ENCODE results near the gene CTSW.

DNA sequence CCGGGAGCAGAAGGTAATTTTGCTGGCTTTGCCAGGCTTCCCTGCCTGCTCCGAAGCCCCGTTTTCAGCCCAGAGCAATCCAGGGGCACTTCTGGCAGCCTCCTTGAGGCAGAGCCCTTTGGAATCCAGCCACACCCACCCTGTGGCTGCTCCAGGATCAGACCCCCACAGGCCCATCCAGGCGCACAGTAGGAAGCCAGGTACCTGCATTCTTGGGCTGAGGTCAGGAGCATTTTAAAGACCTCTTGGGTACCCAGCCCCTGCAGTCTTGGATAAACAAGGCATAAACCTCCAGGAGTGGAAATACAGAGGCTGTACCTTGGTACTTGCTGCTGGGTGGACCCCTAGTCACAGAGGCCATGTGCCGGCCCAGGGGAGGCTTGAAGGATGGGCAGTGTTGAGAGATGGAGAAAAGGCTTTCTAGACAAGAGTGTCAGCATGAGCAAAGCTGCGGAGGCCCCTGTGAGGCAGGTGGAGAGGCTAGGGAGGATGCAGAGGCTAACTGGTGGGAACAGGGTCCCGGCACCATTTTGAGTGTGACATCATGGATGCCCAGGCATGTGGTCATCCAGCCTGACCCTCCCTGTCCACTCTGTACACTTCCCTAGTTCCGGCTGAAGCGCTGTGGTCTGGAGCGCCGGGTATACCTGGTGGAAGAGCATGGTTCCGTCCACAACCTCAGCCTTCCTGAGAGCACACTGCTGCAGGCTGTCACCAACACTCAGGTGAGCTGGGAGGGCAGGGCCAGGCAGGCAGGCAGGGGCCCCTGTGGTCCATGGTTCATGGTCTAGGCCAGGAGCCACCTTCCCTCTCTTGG lies 15.5 kb upstream of the CTSW start:
- TF ChIP-seq, protein P1, sequence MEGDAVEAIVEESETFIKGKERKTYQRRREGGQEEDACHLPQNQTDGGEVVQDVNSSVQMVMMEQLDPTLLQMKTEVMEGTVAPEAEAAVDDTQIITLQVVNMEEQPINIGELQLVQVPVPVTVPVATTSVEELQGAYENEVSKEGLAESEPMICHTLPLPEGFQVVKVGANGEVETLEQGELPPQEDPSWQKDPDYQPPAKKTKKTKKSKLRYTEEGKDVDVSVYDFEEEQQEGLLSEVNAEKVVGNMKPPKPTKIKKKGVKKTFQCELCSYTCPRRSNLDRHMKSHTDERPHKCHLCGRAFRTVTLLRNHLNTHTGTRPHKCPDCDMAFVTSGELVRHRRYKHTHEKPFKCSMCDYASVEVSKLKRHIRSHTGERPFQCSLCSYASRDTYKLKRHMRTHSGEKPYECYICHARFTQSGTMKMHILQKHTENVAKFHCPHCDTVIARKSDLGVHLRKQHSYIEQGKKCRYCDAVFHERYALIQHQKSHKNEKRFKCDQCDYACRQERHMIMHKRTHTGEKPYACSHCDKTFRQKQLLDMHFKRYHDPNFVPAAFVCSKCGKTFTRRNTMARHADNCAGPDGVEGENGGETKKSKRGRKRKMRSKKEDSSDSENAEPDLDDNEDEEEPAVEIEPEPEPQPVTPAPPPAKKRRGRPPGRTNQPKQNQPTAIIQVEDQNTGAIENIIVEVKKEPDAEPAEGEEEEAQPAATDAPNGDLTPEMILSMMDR (IDR thresholded peaks at IDR 0.05; ENCODE audit: low read depth, low read length) = no peak
- TF ChIP-seq POLR2A (IDR thresholded peaks at IDR 0.05; ENCODE audit: extremely low read depth, insufficient read length) = no peak
- TF ChIP-seq, protein P2, sequence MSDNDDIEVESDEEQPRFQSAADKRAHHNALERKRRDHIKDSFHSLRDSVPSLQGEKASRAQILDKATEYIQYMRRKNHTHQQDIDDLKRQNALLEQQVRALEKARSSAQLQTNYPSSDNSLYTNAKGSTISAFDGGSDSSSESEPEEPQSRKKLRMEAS (IDR thresholded peaks at IDR 0.05; ENCODE audit: low read depth, low read length) = no peak
